Loucy (cell line): ENCODE results near the gene CIP2A.

ENCODE experiments used
- H2AFZ ChIP-seq: fragments of 200-600 bp; sonication (generic); 2 replicates; pipeline ENCODE4 v1.6.0; 2016; ENCODE audit warnings: antibody characterized with exemption, mild to moderate bottlenecking, low read length, moderate library complexity
- H3F3A ChIP-seq: fragments of 200-600 bp; 2 replicates; pipeline ENCODE4 v1.6.0; 2016; ENCODE audit warnings: antibody characterized with exemption, low read depth, mild to moderate bottlenecking
- H3K27me3 ChIP-seq: fragments of 200-600 bp; sonication (generic); 2 replicates; pipeline ENCODE4 v1.6.1; 2014; ENCODE audit warnings: low read length, mild to moderate bottlenecking; ENCODE audit not compliant: insufficient read depth, poor library complexity, severe bottlenecking
- H3K36me3 ChIP-seq: fragments of 200-600 bp; sonication (generic); 2 replicates; pipeline ENCODE4 v1.6.1; 2016; ENCODE audit warnings: low read length; ENCODE audit not compliant: insufficient read depth
- H3K4me1 ChIP-seq: fragments of 200-600 bp; sonication (generic); 2 replicates; pipeline ENCODE4 v1.5.1; 2014; ENCODE audit warnings: low read length, mild to moderate bottlenecking; ENCODE audit not compliant: insufficient read depth, poor library complexity, severe bottlenecking
- H3K4me2 ChIP-seq: fragments of 200-600 bp; sonication (generic); 2 replicates; pipeline ENCODE4 v1.6.0; 2014; ENCODE audit warnings: antibody characterized with exemption, low read length, low read depth, mild to moderate bottlenecking; ENCODE audit not compliant: poor library complexity, severe bottlenecking
- H3K4me3 ChIP-seq: fragments of 200-600 bp; sonication (generic); 2 replicates; pipeline ENCODE4 v1.5.1; 2014; ENCODE audit warnings: low read length, mild to moderate bottlenecking, mixed read lengths; ENCODE audit not compliant: poor library complexity, severe bottlenecking
- H3K79me2 ChIP-seq: fragments of 200-600 bp; sonication (generic); 2 replicates; pipeline ENCODE4 v1.6.1; 2014; ENCODE audit warnings: low read length; ENCODE audit not compliant: insufficient read depth
- H3K9ac ChIP-seq: fragments of 200-600 bp; sonication (generic); 2 replicates; pipeline ENCODE4 v1.6.0; 2014; ENCODE audit warnings: mild to moderate bottlenecking, low read depth, low read length, moderate library complexity; ENCODE audit not compliant: poor library complexity, severe bottlenecking
- H3K9me2 ChIP-seq: fragments of 200-600 bp; sonication (generic); replicated peaks from 2 replicates; pipeline ENCODE4 v1.6.1; 2016; ENCODE audit warnings: low read depth, low read length, mixed read lengths
- H3K9me3 ChIP-seq: fragments of 200-600 bp; sonication (generic); 2 replicates; pipeline ENCODE4 v1.6.1; 2014; ENCODE audit warnings: mild to moderate bottlenecking, antibody characterized with exemption, low read length, low read depth; ENCODE audit not compliant: insufficient read depth
- H4K20me1 ChIP-seq: fragments of 200-600 bp; sonication (generic); 2 replicates; pipeline ENCODE4 v1.6.0; 2014; ENCODE audit warnings: antibody characterized with exemption, low read length, mild to moderate bottlenecking; ENCODE audit not compliant: insufficient read depth, poor library complexity, severe bottlenecking
- CTCF ChIP-seq: fragments of 200-600 bp; sonication (generic); conservative IDR thresholded peaks from 2 replicates; pipeline ENCODE4 v1.5.1; 2014; ENCODE audit warnings: mild to moderate bottlenecking, antibody characterized with exemption, low read length
- EZH2phosphoT487 ChIP-seq: fragments of 200-600 bp; IDR thresholded peaks from 2 replicates; pipeline ENCODE4 v1.6.1; 2018; ENCODE audit warnings: antibody characterized with exemption, mild to moderate bottlenecking, moderate library complexity, borderline replicate concordance

Gene CIP2A

GRCh38 chr3:108511055-108511454, 78.2 kb downstream of the CIP2A start:
- Histone ChIP-seq H3K27me3 (no peaks in the 10 kb centered on the region), H3K9ac (no peak overlapping the region), H2AFZ (no peak overlapping the region), H3K36me3 (no peaks in the 10 kb centered on the region), H3K4me3 (no peak overlapping the region), H4K20me1 (no peaks in the 10 kb centered on the region), H3F3A (no peaks in the 10 kb centered on the region), H3K9me3 (no peaks in the 10 kb centered on the region), H3K4me1 (no peaks in the 10 kb centered on the region), H3K4me2 (no peak overlapping the region), H3K9me2 (no peaks in the 10 kb centered on the region), H3K79me2 (no peaks in the 10 kb centered on the region)
- no peak for TF ChIP-seq CTCF
- no peak for TF ChIP-seq EZH2phosphoT487

DNA sequence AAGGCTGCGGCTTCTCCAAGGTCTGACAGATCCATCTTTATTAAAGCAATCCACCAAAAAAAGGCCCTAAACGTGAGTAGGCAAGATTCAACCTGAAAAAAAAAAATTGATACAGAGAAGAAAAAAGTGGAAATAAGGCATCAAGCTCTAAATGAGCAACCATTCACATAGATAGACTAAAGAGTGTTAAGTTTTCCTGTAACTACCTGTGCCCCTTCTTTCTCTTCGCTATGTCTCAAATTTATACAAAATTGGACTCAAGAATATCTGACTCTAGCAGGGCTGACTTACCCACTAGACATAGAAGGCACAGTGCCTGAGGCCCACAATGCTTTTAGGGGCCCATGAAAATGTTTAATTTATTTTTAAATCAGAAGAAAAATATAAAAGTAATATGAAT, 78.7 kb downstream of the CIP2A start, which contains the start of gene MYH15:
Gene MYH15, minus strand, starts transcription at position 101 of the 400 bp plus-strand sequence. Its CDS starts 66 bp downstream, at position 35.
- H3K9ac ChIP-seq, result no peak within 1 kb of the TSS

DNA sequence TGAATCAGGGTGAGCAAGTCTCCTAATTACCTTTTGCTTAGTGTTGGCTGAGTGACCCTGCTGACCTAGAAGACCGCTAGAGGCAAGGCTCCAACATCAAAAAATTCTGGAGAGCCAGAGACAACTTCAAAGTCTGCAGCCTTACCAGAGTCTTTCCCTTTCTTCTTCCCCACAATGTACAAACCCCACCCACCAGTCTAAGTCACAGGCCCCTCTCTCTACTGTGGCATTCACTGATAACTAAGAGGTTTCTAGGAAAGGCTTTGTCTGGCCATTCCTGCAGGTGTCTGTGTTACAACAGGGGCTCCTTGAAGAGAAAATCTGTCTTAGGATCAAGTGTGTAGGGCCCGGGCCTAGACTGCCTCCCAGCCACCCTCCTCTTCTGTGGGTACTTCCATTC, 79.4 kb downstream of the CIP2A start:
- Histone ChIP-seq H3F3A (no peaks in the 10 kb centered on the region), H3K79me2 (no peaks in the 10 kb centered on the region), H3K36me3 (no peaks in the 10 kb centered on the region), H3K4me2 (no peak overlapping the region), H3K9me3 (no peaks in the 10 kb centered on the region), H2AFZ (no peak overlapping the region), H3K9me2 (no peaks in the 10 kb centered on the region), H4K20me1 (no peaks in the 10 kb centered on the region), H3K27me3 (no peaks in the 10 kb centered on the region), H3K4me1 (no peaks in the 10 kb centered on the region), H3K4me3 (no peak overlapping the region), H3K9ac (no peak overlapping the region)
- TF ChIP-seq EZH2phosphoT487, result no peak
- TF ChIP-seq CTCF, result no peak

More for the DNA sequence above, 78.7 kb downstream of the CIP2A start, which contains the start of gene MYH15:
- Histone ChIP-seq H3K27me3 (no peaks in the 10 kb centered on the region), H3K9me2 (no peaks in the 10 kb centered on the region), H3K79me2 (no peaks in the 10 kb centered on the region), H4K20me1 (no peaks in the 10 kb centered on the region), H3K36me3 (no peaks in the 10 kb centered on the region), H3K4me1 (no peaks in the 10 kb centered on the region), H3K4me2 (no peak within 1 kb of the TSS), H2AFZ (no peak within 1 kb of the TSS), H3K9me3 (no peaks in the 10 kb centered on the region), H3F3A (no peaks in the 10 kb centered on the region), H3K4me3 (no peak within 1 kb of the TSS)
- TF ChIP-seq CTCF (no peak), EZH2phosphoT487 (no peak)
